ENCODE results near the gene SUMF2. TPM values are rescaled to one million over a fixed set of nuclear protein-coding genes. Genes with fewer than 3 reads are reported as not detected.
"Not testable (repeated sequence)": the region's sequence is repeated elsewhere in the genome, so short reads cannot be mapped to it uniquely, and the experiment has no call there.

SUMF2 gene
- polyA plus RNA-seq, 3 donors from 2014 or later, result 86.1 to 198 (median 188) TPM

DNA sequence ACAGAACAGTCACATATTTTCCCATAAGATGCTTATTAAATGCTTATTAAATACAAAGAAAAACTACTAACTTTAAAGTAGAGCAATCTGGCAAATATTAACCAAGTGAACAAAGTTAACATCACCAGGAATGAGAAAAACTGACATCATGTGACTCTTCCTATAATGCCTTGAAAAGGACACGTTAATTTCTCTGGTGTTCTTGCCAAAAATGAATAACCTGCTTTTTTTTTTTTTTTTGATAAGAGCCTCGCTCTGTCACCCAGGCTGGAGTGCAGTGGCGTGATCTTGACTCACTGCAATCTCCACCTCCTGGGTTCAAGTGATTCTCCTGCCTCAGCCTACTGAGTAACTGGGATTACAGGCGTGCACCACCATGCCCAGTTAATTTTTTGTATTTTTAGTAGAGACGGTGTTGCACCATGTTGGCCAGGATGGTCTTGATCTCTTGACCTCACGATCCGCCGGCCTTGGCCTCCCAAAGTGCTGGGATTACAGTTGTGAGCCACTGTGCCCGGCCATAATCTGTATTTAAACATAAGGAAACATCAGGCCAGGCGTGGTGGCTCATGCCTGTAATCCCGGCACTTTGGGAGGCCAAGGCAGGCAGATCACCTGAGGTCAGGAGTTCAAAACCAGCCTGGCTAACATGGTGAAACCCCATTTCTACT lies 16.5 kb upstream of the SUMF2 start:
- not testable (repeated sequence) for H3K27me3 Mint-ChIP-seq (ENCODE audit: low read depth in 3 of 3)

GRCh38 chr7:56048245-56048644 lies 15.8 kb upstream of the SUMF2 start:
- no peak for DNase-seq
- Mint-ChIP-seq H3K36me3 (no peaks in the 10 kb centered on the region), H3K4me1 (peaks cover 27 to 29% of the 10 kb centered on the region in 2 donors), H3K4me3 (peak overlapping the region in 2 of 5 donors; percentile 8 to 27), H3K27me3 (ENCODE audit: low read depth in 3 of 3) (peaks cover 0 to 7% (median 6%) of the 10 kb centered on the region in 3 donors), H3K27ac (no peak overlapping the region), H3K9me3 (no peaks in the 10 kb centered on the region)

More for the DNA sequence above, 16.5 kb upstream of the SUMF2 start:
- H3K4me1 Mint-ChIP-seq, result peaks cover 20 to 23% of the 10 kb centered on the region in 2 donors
- H3K27ac Mint-ChIP-seq, H3K4me3 Mint-ChIP-seq, DNase-seq, H3K36me3 Mint-ChIP-seq, H3K9me3 Mint-ChIP-seq: not testable (repeated sequence)

- H3K27ac Mint-ChIP-seq; H3K27me3 Mint-ChIP-seq (ENCODE audit: low read depth in 3 of 3); H3K9me3 Mint-ChIP-seq; H3K36me3 Mint-ChIP-seq; DNase-seq: not testable (repeated sequence)
- Mint-ChIP-seq H3K4me3 (peak overlapping the region in 1 of 5 donors; percentile 42), H3K4me1 (peaks cover 28 to 34% of the 10 kb centered on the region in 2 donors)
Measured at GRCh38 chr7:56048763-56049162, 15.3 kb upstream of the SUMF2 start.

- Mint-ChIP-seq H3K36me3 (peaks cover 0 to 17% (median under 1%) of the 10 kb centered on the region in 3 donors), H3K27ac (peak overlapping the region; percentile 89 to 95 (median 94)), H3K9me3 (no peaks in the 10 kb centered on the region), H3K27me3 (ENCODE audit: low read depth in 3 of 3) (peaks cover 0 to 7% (median 6%) of the 10 kb centered on the region in 3 donors), H3K4me1 (peaks cover 30 to 47% of the 10 kb centered on the region in 2 donors), H3K4me3 (peak overlapping the region; percentile 95 to 98 (median 97))
- no peak for DNase-seq
Measured at GRCh38 chr7:56051053-56051338, 13.1 kb upstream of the SUMF2 start.

DNA sequence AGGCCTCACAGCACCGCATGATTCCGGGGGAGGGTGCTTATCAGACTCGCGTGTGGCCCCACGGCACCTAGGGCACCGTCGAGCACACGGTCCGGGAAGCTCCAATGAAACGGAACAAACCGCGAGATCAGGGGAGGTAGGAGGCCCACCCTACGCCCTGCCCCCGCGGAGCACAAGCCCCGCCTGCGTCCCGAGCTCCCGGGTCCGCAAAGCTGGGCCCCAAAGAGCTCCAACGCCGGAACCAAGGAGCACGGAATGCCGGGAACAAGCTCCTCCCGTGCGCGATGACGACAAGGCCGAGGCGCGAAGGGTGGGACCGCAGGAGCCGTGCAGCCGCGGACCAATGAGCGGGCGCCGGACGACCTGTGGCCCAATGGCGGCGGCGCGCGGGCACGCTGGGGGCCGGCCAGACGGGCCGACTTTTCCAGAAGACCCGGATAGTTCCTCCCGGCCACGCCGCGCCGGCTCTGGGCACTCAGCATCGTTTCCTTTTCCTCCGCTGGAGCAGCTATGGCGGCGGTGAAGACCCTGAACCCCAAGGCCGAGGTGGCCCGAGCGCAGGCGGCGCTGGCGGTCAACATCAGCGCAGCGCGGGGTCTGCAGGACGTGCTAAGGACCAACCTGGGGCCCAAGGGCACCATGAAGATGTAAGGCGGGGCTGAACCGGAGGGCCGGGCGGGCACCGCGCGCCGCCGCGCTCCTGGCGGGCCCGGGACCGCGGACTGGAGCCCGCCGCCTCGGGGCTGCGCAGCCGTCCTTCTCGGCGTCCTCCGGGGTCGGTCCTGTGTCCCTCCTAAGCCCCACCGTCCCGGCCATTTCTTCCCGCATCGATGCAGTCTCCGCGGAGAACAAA lies 12.5 kb upstream of the SUMF2 start, which contains the start of the genes CCT6A and PSPH:
CCT6A (plus strand) TSS at position 427 of the 853 bp plus-strand sequence; CDS start at position 511, 84 bp downstream.
PSPH (minus strand) TSS at position 106 of the 853 bp plus-strand sequence. CDS start 30,232 bp downstream, outside the sequence.
- H3K4me1 Mint-ChIP-seq, result peaks cover 30 to 47% of the 10 kb centered on the region in 2 donors
- peak within 1 kb of the TSS; percentile 89 to 95 (median 94) for H3K27ac Mint-ChIP-seq
- DNase-seq, result peak; percentile 88 to 90 (median 89)
- H3K27me3 Mint-ChIP-seq (ENCODE audit: low read depth in 3 of 3), result peaks cover 0 to 7% (median 6%) of the 10 kb centered on the region in 3 donors
- peaks cover 3 to 20% (median 4%) of the 10 kb centered on the region in 3 donors for H3K36me3 Mint-ChIP-seq
- H3K9me3 Mint-ChIP-seq, result no peaks in the 10 kb centered on the region
- H3K4me3 Mint-ChIP-seq, result peak within 1 kb of the TSS; percentile 95 to 98 (median 97)

DNA sequence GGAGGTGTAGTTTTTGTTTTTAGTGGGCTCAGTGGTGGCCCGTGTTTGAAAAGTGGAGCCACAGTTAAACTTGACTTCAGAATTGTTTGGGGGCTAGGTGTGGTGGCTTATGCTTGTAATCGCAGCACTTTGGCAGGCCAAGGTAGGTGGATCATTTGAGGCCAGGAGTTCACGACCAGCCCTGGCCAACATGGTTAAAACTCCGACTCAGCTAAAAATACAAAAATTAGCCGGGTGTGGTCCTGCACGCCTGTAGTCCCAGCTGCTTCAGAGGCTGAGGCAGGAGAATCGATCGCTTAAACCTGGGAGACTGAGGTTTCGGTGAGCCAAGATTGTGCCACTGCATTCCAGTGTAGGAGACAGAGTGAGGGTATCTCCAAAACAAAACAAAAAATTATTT lies 10.7 kb upstream of the SUMF2 start:
- no peak for DNase-seq
- H3K9me3 Mint-ChIP-seq, result no peaks in the 10 kb centered on the region
- peaks cover 30 to 47% of the 10 kb centered on the region in 2 donors for H3K4me1 Mint-ChIP-seq
- H3K27me3 Mint-ChIP-seq (ENCODE audit: low read depth in 3 of 3), result peaks cover 0 to 7% (median 6%) of the 10 kb centered on the region in 3 donors
- H3K4me3 Mint-ChIP-seq, result peak overlapping the region in 3 of 5 donors; percentile 33 to 95 (median 75)
- H3K36me3 Mint-ChIP-seq, result peaks cover 7 to 32% (median 14%) of the 10 kb centered on the region in 3 donors
- H3K27ac Mint-ChIP-seq, result peak overlapping the region in 3 of 6 donors; percentile 7 to 65 (median 22)

GRCh38 chr7:56053993-56054392 lies 10.1 kb upstream of the SUMF2 start:
- H3K9me3 Mint-ChIP-seq, result no peaks in the 10 kb centered on the region
- peaks cover 30 to 47% of the 10 kb centered on the region in 2 donors for H3K4me1 Mint-ChIP-seq
- peak overlapping the region in 1 of 6 donors; percentile 45 for H3K27ac Mint-ChIP-seq
- H3K27me3 Mint-ChIP-seq (ENCODE audit: low read depth in 3 of 3), result peaks cover 0 to 7% (median 6%) of the 10 kb centered on the region in 3 donors
- peak overlapping the region in 2 of 5 donors; percentile 36 to 43 for H3K4me3 Mint-ChIP-seq
- peaks cover 11 to 36% (median 15%) of the 10 kb centered on the region in 3 donors for H3K36me3 Mint-ChIP-seq
- DNase-seq, result no peak

DNA sequence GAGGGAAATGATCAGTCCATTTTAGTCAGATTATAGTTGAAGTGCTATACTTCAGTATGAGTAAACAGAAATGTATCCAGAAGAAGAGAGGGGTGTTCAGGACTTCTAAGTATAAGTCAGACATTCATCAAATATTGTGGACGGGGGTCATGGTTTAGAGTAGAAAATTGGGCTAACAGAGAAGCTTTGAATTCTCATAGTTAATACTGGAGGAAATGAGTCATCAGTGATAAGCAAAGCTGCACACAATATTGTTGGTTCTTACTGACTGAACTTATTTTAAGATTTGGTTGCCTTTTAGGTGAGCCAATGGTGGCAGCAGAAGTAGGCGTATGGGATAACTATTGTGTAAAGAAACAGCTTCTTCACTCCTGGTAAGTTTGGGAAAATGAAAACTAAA lies 1.7 kb upstream of the SUMF2 start:
- H3K36me3 Mint-ChIP-seq, result peaks cover 20 to 41% (median 23%) of the 10 kb centered on the region in 3 donors
- H3K4me1 Mint-ChIP-seq, result peaks cover 22 to 37% of the 10 kb centered on the region in 2 donors
- H3K4me3 Mint-ChIP-seq, result peak overlapping the region in 3 of 5 donors; percentile 27 to 56 (median 39)
- peaks cover 9 to 15% (median 9%) of the 10 kb centered on the region in 3 donors for H3K27me3 Mint-ChIP-seq (ENCODE audit: low read depth in 3 of 3)
- DNase-seq, result no peak
- peak overlapping the region; percentile 12 to 95 (median 83) for H3K27ac Mint-ChIP-seq
- no peaks in the 10 kb centered on the region for H3K9me3 Mint-ChIP-seq

GRCh38 chr7:56063500-56063881 lies 595 bp upstream of the SUMF2 start:
- Mint-ChIP-seq H3K4me1 (peaks cover 22 to 37% of the 10 kb centered on the region in 2 donors), H3K36me3 (peaks cover 14 to 34% (median 19%) of the 10 kb centered on the region in 3 donors), H3K9me3 (no peaks in the 10 kb centered on the region), H3K27ac (peak overlapping the region; percentile 84 to 98 (median 94)), H3K27me3 (ENCODE audit: low read depth in 3 of 3) (peaks cover 9 to 15% (median 9%) of the 10 kb centered on the region in 3 donors), H3K4me3 (peak overlapping the region; percentile 88 to 96 (median 93))
- peak in 1 of 3 donors; percentile 8 for DNase-seq

GRCh38 chr7:56066376-56066775 lies 2.3 kb downstream of the SUMF2 start:
- not testable (repeated sequence) for H3K27ac Mint-ChIP-seq
- peak overlapping the region in 2 of 5 donors; percentile 29 to 30 for H3K4me3 Mint-ChIP-seq

GRCh38 chr7:56074371-56074791 lies 10.3 kb downstream of the SUMF2 start:
- Mint-ChIP-seq H3K9me3 (no peaks in the 10 kb centered on the region), H3K4me3 (no peak overlapping the region), H3K27ac (peak overlapping the region in 3 of 6 donors; percentile 0 to 84 (median 43)), H3K4me1 (peaks cover 7% of the 10 kb centered on the region in 2 donors), H3K27me3 (ENCODE audit: low read depth in 3 of 3) (peaks cover 0 to 2% (median 0%) of the 10 kb centered on the region in 3 donors), H3K36me3 (peaks cover 8 to 13% (median 9%) of the 10 kb centered on the region in 3 donors)
- peak; percentile 67 to 73 (median 70) for DNase-seq

More at GRCh38 chr7:56066376-56066775, 2.3 kb downstream of the SUMF2 start:
- DNase-seq, H3K9me3 Mint-ChIP-seq: not testable (repeated sequence)
- peaks cover 14 to 25% (median 15%) of the 10 kb centered on the region in 3 donors for H3K36me3 Mint-ChIP-seq
- H3K4me1 Mint-ChIP-seq, result peaks cover 22 to 37% of the 10 kb centered on the region in 2 donors
- H3K27me3 Mint-ChIP-seq (ENCODE audit: low read depth in 3 of 3), result peaks cover 9 to 15% (median 9%) of the 10 kb centered on the region in 3 donors

GRCh38 chr7:56077681-56078080 lies 13.6 kb downstream of the SUMF2 start:
- no peak for DNase-seq
- Mint-ChIP-seq H3K4me1 (peaks cover 6 to 7% of the 10 kb centered on the region in 2 donors), H3K27me3 (ENCODE audit: low read depth in 3 of 3) (peaks cover 0 to 2% (median 0%) of the 10 kb centered on the region in 3 donors), H3K27ac (no peak overlapping the region), H3K4me3 (no peak overlapping the region), H3K9me3 (no peaks in the 10 kb centered on the region), H3K36me3 (peaks cover 4 to 7% (median 4%) of the 10 kb centered on the region in 3 donors)

DNA sequence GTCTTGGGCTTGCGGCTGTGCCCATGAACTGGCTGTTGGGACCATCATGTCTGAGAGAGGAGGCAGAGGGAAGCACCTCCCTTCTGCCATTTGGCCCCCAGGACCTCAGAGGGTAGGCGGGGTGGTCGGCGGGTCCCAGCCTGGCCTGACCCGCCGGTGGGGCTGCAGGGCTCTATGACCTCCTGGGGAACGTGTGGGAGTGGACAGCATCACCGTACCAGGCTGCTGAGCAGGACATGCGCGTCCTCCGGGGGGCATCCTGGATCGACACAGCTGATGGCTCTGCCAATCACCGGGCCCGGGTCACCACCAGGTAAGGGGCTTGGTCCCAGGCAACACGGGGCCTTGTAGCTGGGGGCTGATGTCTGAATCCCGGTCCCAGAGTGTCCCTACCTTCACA lies 14.1 kb downstream of the SUMF2 start:
- Mint-ChIP-seq H3K9me3 (no peaks in the 10 kb centered on the region), H3K4me3 (no peak overlapping the region), H3K27ac (no peak overlapping the region), H3K27me3 (ENCODE audit: low read depth in 3 of 3) (no peaks in the 10 kb centered on the region), H3K36me3 (peaks cover 4 to 5% (median 4%) of the 10 kb centered on the region in 3 donors), H3K4me1 (peaks cover 5 to 7% of the 10 kb centered on the region in 2 donors)
- DNase-seq, result no peak

Data from immature natural killer cell (primary cell).